H1 (cell line): ENCODE data around the gene TYW1B. TPM values are rescaled to one million over a fixed set of nuclear protein-coding genes. Genes with fewer than 3 reads are reported as not detected.
"Not testable (repeated sequence)": the region's sequence is repeated elsewhere in the genome, so short reads cannot be mapped to it uniquely, and the experiment has no call there.

Experiments
- CTCF ChIA-PET: fragments of 300-600 bp; sonication (Branson Sonifier 250); formaldehyde crosslinking; loops from one replicate; lab custom pipeline; 2021; ENCODE audit not compliant: partially characterized antibody; lab: Charles Lee
- POLR2A ChIA-PET: fragments of 300-600 bp; sonication (Branson Sonifier 250); formaldehyde crosslinking; loops from one replicate; lab custom pipeline; 2021; ENCODE audit warnings: inconsistent platforms; ENCODE audit not compliant: partially characterized antibody; lab: Charles Lee
- DNase-seq, 2 experiments: peaks; one replicate each; pipeline versions ENCODE4 v3.0.0 to v3.0.0-alpha.2; 2010 to 2022; ENCODE audit warnings: low spot score in 2 of 2, low read depth in 1 of 2, mixed read lengths in 1 of 2
- FAIRE-seq: peaks from 2 replicates; lab custom pipeline; 2011; peaks lifted over from hg19 to GRCh38; lab: Jason Lieb, UNC
- H2AFZ ChIP-seq: 2 replicates; pipeline ENCODE4 v1.8.1; 2012; ENCODE audit warnings: low read length, inconsistent platforms
- H2AK5ac ChIP-seq: 2 replicates; pipeline ENCODE4 v1.6.1; 2013; ENCODE audit warnings: low read depth, low read length
- H2BK120ac ChIP-seq: replicated peaks from 2 replicates; pipeline ENCODE3; 2013; ENCODE audit warnings: low read depth, low read length, inconsistent platforms
- H2BK12ac ChIP-seq: 2 replicates; pipeline ENCODE4 v1.6.1; 2013; ENCODE audit warnings: low read depth, low read length
- H2BK15ac ChIP-seq: 2 replicates; pipeline ENCODE4 v1.6.1; 2013; ENCODE audit warnings: low read length
- H2BK20ac ChIP-seq: 2 replicates; pipeline ENCODE4 v1.6.1; 2013; ENCODE audit warnings: low read length
- H2BK5ac ChIP-seq: 2 replicates; pipeline ENCODE4 v1.6.1; 2013; ENCODE audit warnings: low read depth, low read length
- H3K14ac ChIP-seq: 2 replicates; pipeline ENCODE4 v1.6.1; 2013; ENCODE audit warnings: inconsistent platforms; ENCODE audit not compliant: insufficient read length
- H3K18ac ChIP-seq: 2 replicates; pipeline ENCODE4 v1.6.1; 2013; ENCODE audit warnings: low read length; ENCODE audit errors: extremely low read depth
- H3K23ac ChIP-seq: 2 replicates; pipeline ENCODE4 v1.6.1; 2013; ENCODE audit warnings: inconsistent platforms; ENCODE audit not compliant: insufficient read length
- H3K23me2 ChIP-seq: 2 replicates; pipeline ENCODE4 v1.6.1; 2013; ENCODE audit warnings: low read depth, low read length
- H3K27ac ChIP-seq: 2 replicates; pipeline ENCODE4 v1.6.1; 2011; ENCODE audit warnings: low read depth, low read length, inconsistent platforms
- H3K27me3 ChIP-seq, 4 experiments: replicated peaks in 1 of 4; 1 replicate in 1 of 4; 2 replicates in 3 of 4; pipeline versions ENCODE4 v1.6.1 to v1.8.1; 2011 to 2013; ENCODE audit warnings: low read length in 3 of 4, mild to moderate bottlenecking in 3 of 4, inconsistent platforms in 2 of 4, mixed read lengths in 2 of 4, moderate library complexity in 1 of 4; ENCODE audit not compliant: control insufficient read depth in 3 of 4, insufficient read depth in 3 of 4; ENCODE audit errors: extremely low read depth in 1 of 4
- H3K36me3 ChIP-seq, 4 experiments: 2 replicates each; pipeline versions ENCODE4 v1.6.1 to v1.8.1; 2011 to 2013; ENCODE audit warnings: mild to moderate bottlenecking in 4 of 4, low read length in 3 of 4, moderate library complexity in 2 of 4, control low read depth in 1 of 4, inconsistent platforms in 1 of 4; ENCODE audit not compliant: insufficient read depth in 4 of 4, control insufficient read depth in 2 of 4
- H3K4ac ChIP-seq: replicated peaks from 2 replicates; pipeline ENCODE3; 2013; ENCODE audit warnings: low read length, low read depth, mixed read lengths, inconsistent platforms; ENCODE audit not compliant: insufficient read length
- H3K4me1 ChIP-seq, 4 experiments: replicated peaks in 1 of 4; 1 replicate in 1 of 4; 2 replicates in 3 of 4; pipeline versions ENCODE4 v1.6.1 to v1.8.1; 2011 to 2013; ENCODE audit warnings: low read length in 3 of 4, inconsistent platforms in 2 of 4, mixed read lengths in 1 of 4; ENCODE audit not compliant: insufficient read depth in 4 of 4, control insufficient read depth in 3 of 4
- H3K4me2 ChIP-seq, 2 experiments: 2 replicates each; pipeline versions ENCODE4 v1.6.1 to v1.8.1; 2011 to 2013; ENCODE audit warnings: low read depth in 2 of 2, low read length in 2 of 2, control low read depth in 1 of 2, inconsistent platforms in 1 of 2, mild to moderate bottlenecking in 1 of 2; ENCODE audit not compliant: insufficient read depth in 1 of 2
- H3K4me3 ChIP-seq, 4 experiments: fragments of 200-600, 300-600 bp in 1 of 4; sonication (generic), shearing (Covaris generic), sonication (Bioruptor Twin) in 1 of 4; 2 replicates each; pipeline versions ENCODE4 v1.5.1 to v1.8.1; 2011 to 2016; ENCODE audit warnings: low read length in 4 of 4, low read depth in 3 of 4, control low read depth in 2 of 4, inconsistent platforms in 2 of 4, mild to moderate bottlenecking in 2 of 4, mixed read lengths in 1 of 4, moderate library complexity in 1 of 4; ENCODE audit not compliant: insufficient read depth in 2 of 4; ENCODE audit errors: extremely low read depth in 1 of 4
- H3K56ac ChIP-seq: replicated peaks from 2 replicates; pipeline ENCODE3; 2013; ENCODE audit warnings: low read depth, mild to moderate bottlenecking, mixed read lengths, low read length, inconsistent platforms; ENCODE audit not compliant: insufficient read length
- H3K79me1 ChIP-seq: 2 replicates; pipeline ENCODE4 v1.6.1; 2013; ENCODE audit warnings: low read depth, low read length, control low read depth
- H3K79me2 ChIP-seq, 2 experiments: 2 replicates each; pipeline versions ENCODE4 v1.6.1 to v1.8.1; 2012 to 2013; ENCODE audit warnings: low read length in 2 of 2, mild to moderate bottlenecking in 2 of 2, inconsistent platforms in 1 of 2; ENCODE audit not compliant: insufficient read depth in 2 of 2, control insufficient read depth in 1 of 2
- H3K9ac ChIP-seq, 4 experiments: replicated peaks in 1 of 4; 1 replicate in 1 of 4; 2 replicates in 3 of 4; pipeline versions ENCODE4 v1.6.1 to v1.8.1; 2011 to 2013; ENCODE audit warnings: low read depth in 3 of 4, low read length in 3 of 4, control low read depth in 2 of 4, mild to moderate bottlenecking in 2 of 4, moderate library complexity in 2 of 4, inconsistent platforms in 1 of 4; ENCODE audit errors: extremely low read depth in 1 of 4
- H3K9me3 ChIP-seq, 2 experiments: 2 replicates each; pipeline versions ENCODE4 v1.6.1 to v1.8.1; 2012 to 2013; ENCODE audit warnings: mild to moderate bottlenecking in 2 of 2, moderate library complexity in 2 of 2, control low read depth in 1 of 2, inconsistent platforms in 1 of 2, low read depth in 1 of 2, low read length in 1 of 2, mixed read lengths in 1 of 2; ENCODE audit not compliant: insufficient read depth in 2 of 2
- H4K20me1 ChIP-seq, 2 experiments: replicated peaks in 1 of 2; 2 replicates each; pipeline versions ENCODE3 to v1.8.1; 2011 to 2013; ENCODE audit warnings: inconsistent platforms in 2 of 2, low read length in 2 of 2, mild to moderate bottlenecking in 1 of 2; ENCODE audit not compliant: insufficient read depth in 2 of 2, control insufficient read depth in 1 of 2
- H4K5ac ChIP-seq: 2 replicates; pipeline ENCODE4 v1.6.1; 2013; ENCODE audit warnings: low read length, low read depth, mixed read lengths, inconsistent platforms; ENCODE audit not compliant: insufficient read length
- H4K8ac ChIP-seq: 2 replicates; pipeline ENCODE4 v1.8.0; 2013; ENCODE audit warnings: mild to moderate bottlenecking, moderate library complexity, low read length, inconsistent platforms; ENCODE audit not compliant: insufficient read depth; ENCODE audit errors: extremely low read depth
- H4K91ac ChIP-seq: replicated peaks from 2 replicates; pipeline ENCODE3; 2013; ENCODE audit warnings: low read length, mixed read lengths, inconsistent platforms; ENCODE audit not compliant: insufficient read length
- WGBS, 2 experiments: shearing (Covaris generic) in 1 of 2; methylation state at CpG; one replicate each; pipeline versions ENCODE4 v1.1.6 to v1.1.7; 2013 to 2015; ENCODE audit warnings: low lambda C conversion rate in 2 of 2, mixed read lengths in 2 of 2, inconsistent platforms in 1 of 2, low coverage in 1 of 2, missing lambda C conversion rate in 1 of 2; ENCODE audit not compliant: insufficient replicate concordance in 2 of 2, insufficient coverage in 1 of 2, insufficient read length in 1 of 2; ENCODE audit errors: extremely low coverage in 1 of 2, missing lambda C conversion rate in 1 of 2; 5-methylcytosine and 5-hydroxymethylcytosine counted together
- polyA plus RNA-seq, 7 experiments: library from polyadenylated mRNA; depleted of rRNA in 3 of 7; stranded (reverse) in 5 of 7; unstranded in 2 of 7; fragments of >200 nt in 5 of 7; fragments of 200-250 nt in 2 of 7; gene quantifications; 1 replicate in 5 of 7; 2 replicates in 1 of 7; 4 replicates in 1 of 7; pipeline versions ENCODE4 v1.2.1 to v1.2.3, GENCODE V29; 2011 to 2013; ENCODE audit warnings: missing spikeins in 2 of 7, mixed read lengths in 2 of 7
- total RNA-seq: library from RNA; stranded (reverse); fragmentation: NEBNext Ultra II Directional; extraction: Animal tissue kit (Norgen Biotek cat#: 25700); gene quantifications from 2 replicates; pipeline ENCODE4 v1.2.1, GENCODE V29; 2021
- TF ChIP-seq, protein P1 (sequence below): IDR thresholded peaks from 2 replicates; pipeline ENCODE4 v1.6.1; 2012; ENCODE audit warnings: inconsistent platforms

TYW1B gene
- total and polyA plus RNA-seq, 2 of the 8 experiments (the other 6 are each of a cell fraction or from before 2014, with no cell fraction given), result 6.8 to 12.6 TPM

DNA sequence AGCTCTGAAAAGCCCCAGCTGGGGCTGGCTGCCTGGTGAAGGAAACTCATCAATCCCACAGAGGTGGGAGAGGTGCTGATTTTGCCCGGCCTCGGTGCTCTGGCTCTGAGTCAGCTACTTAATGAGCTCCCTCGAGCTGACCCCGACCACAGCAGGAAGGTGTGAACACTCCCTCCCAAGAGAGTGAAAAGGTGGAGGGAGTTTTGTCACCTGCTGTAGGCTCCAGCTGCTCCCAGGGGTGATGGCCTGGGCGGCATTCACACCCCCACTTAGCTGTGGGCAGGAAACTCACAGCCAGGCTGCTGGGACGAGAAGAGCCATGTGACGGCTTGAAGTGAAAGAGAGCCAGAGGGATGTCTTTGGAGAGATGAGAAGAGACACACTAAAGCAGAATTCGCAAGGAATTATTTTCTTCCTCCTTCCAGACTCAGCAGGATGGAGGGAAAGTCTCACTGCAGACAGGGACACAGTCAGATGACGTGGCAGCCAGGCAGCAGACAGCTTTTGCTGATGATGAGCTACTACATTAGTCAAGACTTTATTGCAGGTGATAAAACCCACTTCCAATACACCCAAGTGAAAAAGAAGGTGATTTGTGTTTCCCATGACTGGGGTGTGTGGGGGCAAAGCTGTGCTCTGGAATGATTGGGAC is 281.3 kb downstream of the TYW1B start:
- H2AK5ac ChIP-seq, H2BK120ac ChIP-seq, H3K9me3 ChIP-seq, CTCF ChIA-PET, H3K18ac ChIP-seq, H2BK12ac ChIP-seq, H3K4me2 ChIP-seq, H3K27ac ChIP-seq, H2BK5ac ChIP-seq, H3K4me3 ChIP-seq, H3K4me1 ChIP-seq, H3K23me2 ChIP-seq, H3K9ac ChIP-seq, POLR2A ChIA-PET, H3K56ac ChIP-seq, H3K79me2 ChIP-seq, H4K8ac ChIP-seq, H4K20me1 ChIP-seq, H3K23ac ChIP-seq, H4K91ac ChIP-seq, H4K5ac ChIP-seq, H2BK15ac ChIP-seq, H2BK20ac ChIP-seq, H3K79me1 ChIP-seq, H3K36me3 ChIP-seq, H3K14ac ChIP-seq, DNase-seq, H3K4ac ChIP-seq, H2AFZ ChIP-seq, H3K27me3 ChIP-seq: not testable (repeated sequence)
- WGBS, 2 experiments, result 82% methylated on average over 9 of the region's 9 CpGs; no CpG with 5 or more reads in 1 of the 2 experiments
- TF ChIP-seq, protein P1, sequence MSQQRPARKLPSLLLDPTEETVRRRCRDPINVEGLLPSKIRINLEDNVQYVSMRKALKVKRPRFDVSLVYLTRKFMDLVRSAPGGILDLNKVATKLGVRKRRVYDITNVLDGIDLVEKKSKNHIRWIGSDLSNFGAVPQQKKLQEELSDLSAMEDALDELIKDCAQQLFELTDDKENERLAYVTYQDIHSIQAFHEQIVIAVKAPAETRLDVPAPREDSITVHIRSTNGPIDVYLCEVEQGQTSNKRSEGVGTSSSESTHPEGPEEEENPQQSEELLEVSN, result peak; percentile 37; the same call in 1 of the 2 replicates
- FAIRE-seq, result peak; percentile 69
